ENCODE data around the gene SCN5A. TPM values are rescaled to one million over a fixed set of nuclear protein-coding genes. Genes with fewer than 3 reads are reported as not detected.
A peak's percentile ranks its signal among the peaks of the same experiment; 100 is the strongest.

Gene SCN5A
- total and polyA plus RNA-seq, 2 of the 4 experiments (the other 2 are of a cell fraction): 1.9 to 2.0 TPM

DNA sequence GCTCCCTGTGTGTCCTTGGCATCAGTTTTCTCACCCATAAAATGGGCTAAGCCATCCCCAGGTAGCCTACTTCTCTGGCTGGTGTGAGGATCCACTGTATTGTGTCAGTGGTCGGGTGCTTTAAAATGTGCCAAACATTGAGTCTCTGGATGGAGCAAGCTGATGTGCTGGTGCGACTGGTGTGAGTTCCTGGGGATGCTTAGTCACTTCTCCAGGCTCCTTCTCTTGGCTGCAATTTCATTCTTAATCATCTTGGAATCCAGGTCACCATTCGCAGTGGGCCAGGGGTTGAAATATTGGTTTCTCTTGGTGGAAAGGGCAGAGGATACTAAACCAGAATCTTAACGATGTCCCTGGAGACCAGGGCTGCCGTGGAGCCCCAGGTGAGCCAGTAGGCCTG, 29.3 kb downstream of the SCN5A start:
- H2AFZ ChIP-seq (replicated peaks; ENCODE audit: low read length, poor library complexity): no peak overlapping the region
- H3K14ac ChIP-seq (replicated peaks; ENCODE audit: low read depth, low read length): no peak overlapping the region
- no peaks in the 10 kb centered on the region for H3K79me1 ChIP-seq (ENCODE audit: low read depth in 1 of 2, low read length in 2 of 2)
- H3K9me3 ChIP-seq (ENCODE audit: control insufficient read depth, insufficient read depth, low read length): no peaks in the 10 kb centered on the region
- no peak overlapping the region for H2BK15ac ChIP-seq (ENCODE audit: low read depth, low read length)
- dilution Hi-C loops (cut with HindIII; ENCODE audit: low sequenced_read_pairs, unreplicated experiment) (no loop called here), in situ Hi-C loops (cut with MboI; ENCODE audit: low sequenced_read_pairs) (no loop called here), intact Hi-C loops (cut with micrococcal nuclease) (no loop called here)
- H3K27me3 ChIP-seq (ENCODE audit: control insufficient read depth, insufficient read depth, low read length): no peaks in the 10 kb centered on the region; the same call in 1 of the 2 replicates
- no peak for ATAC-seq (ENCODE audit: low read depth)
- H3K4me2 ChIP-seq (ENCODE audit: low read depth, low read length): no peak overlapping the region
- H3K23ac ChIP-seq (ENCODE audit: low read depth, low read length): no peak overlapping the region
- H2AK9ac ChIP-seq (replicated peaks; ENCODE audit: low read depth, low read length, poor library complexity): no peak overlapping the region
- H2AK5ac ChIP-seq (ENCODE audit: low read depth, low read length): no peak overlapping the region
- H4K5ac ChIP-seq (ENCODE audit: low read depth, low read length): no peak overlapping the region
- no peaks in the 10 kb centered on the region for H3K36me3 ChIP-seq (ENCODE audit: control insufficient read depth, insufficient read depth, low read length)
- no peak overlapping the region for H2BK120ac ChIP-seq (ENCODE audit: low read depth, low read length)
- POLR2A ChIA-PET (ENCODE audit: unreplicated experiment): no interaction called here
- H3K4ac ChIP-seq (ENCODE audit: low read depth, low read length): no peak overlapping the region
- H4K91ac ChIP-seq (ENCODE audit: insufficient read depth, low read depth, low read length): no peak overlapping the region
- no peak overlapping the region for H3K27ac ChIP-seq (ENCODE audit: insufficient read depth, low read length)
- no peaks in the 10 kb centered on the region for H3K4me1 ChIP-seq (ENCODE audit: control insufficient read depth, insufficient read depth, low read length)
- no peak overlapping the region for H3K4me3 ChIP-seq (ENCODE audit: insufficient read depth, low read depth, low read length)
- WGBS, 2 experiments (ENCODE audit: extremely low coverage in 2 of 2, insufficient read length in 1 of 2): no CpG with 5 or more reads among the region's 5 CpGs
- H3K18ac ChIP-seq (ENCODE audit: low read depth, low read length): no peak overlapping the region
- no TSS peak for BruUV-seq (replicated peaks)
- H2BK5ac ChIP-seq (ENCODE audit: low read depth, low read length, poor library complexity, severe bottlenecking): no peak overlapping the region
- peak; percentile 37 for DNase-seq
- no peak overlapping the region for H3K56ac ChIP-seq (ENCODE audit: extremely low read depth, insufficient read depth, low read length)
- no peak for TF ChIP-seq MXI1 (IDR thresholded peaks at IDR 0.05; ENCODE audit: borderline replicate concordance, low read depth, low read length)
- no peak overlapping the region for H3K9ac ChIP-seq (ENCODE audit: low read depth, low read length)
- CTCF ChIA-PET: no interaction called here
- no peak overlapping the region for H4K8ac ChIP-seq (ENCODE audit: low read depth in 2 of 2, low read length in 2 of 2)
- H3K9me1 ChIP-seq (ENCODE audit: insufficient read depth, low read length): 0 out of 2 replicates have a peak, but pooled peaks cover 5% of the 10 kb centered on the region
- no peaks in the 10 kb centered on the region; the same call in 1 of the 2 replicates for H4K20me1 ChIP-seq (ENCODE audit: insufficient read depth, low read length)
- no peak overlapping the region for H2BK20ac ChIP-seq (ENCODE audit: low read depth, low read length)

All from IMR-90 (cell line).